Activated CD8-positive, alpha-beta T cell treated with anti-CD3 and anti-CD28 coated beads for 36 hours (primary cell): ENCODE data around the gene PCGF5. TPM values are rescaled to one million over a fixed set of nuclear protein-coding genes. Genes with fewer than 3 reads are reported as not detected.

ENCODE experiments used
- ATAC-seq: fragments of 200-7000 bp; cut with Tn5 transposase; one replicate; pipeline ENCODE4 v1.10.0; 2021; ENCODE audit warnings: mild to moderate bottlenecking, moderate library complexity
- CTCF ChIA-PET: fragments of 350-600 bp; sonication (Branson Sonifier 250); formaldehyde crosslinking; loops from one replicate; lab custom pipeline; 2021; ENCODE audit warnings: antibody characterized with exemption; lab: Charles Lee
- POLR2A ChIA-PET: fragments of 350-600 bp; sonication (Branson Sonifier 250); formaldehyde crosslinking; loops from one replicate; lab custom pipeline; 2021; ENCODE audit warnings: antibody characterized with exemption; lab: Charles Lee
- DNase-seq: peaks from one replicate; pipeline ENCODE4 v3.0.0-alpha.2; 2020
- H3K27ac Mint-ChIP-seq: one replicate; pipeline ENCODE4 v1.8.0; 2021; ENCODE audit warnings: mild to moderate bottlenecking, mixed read lengths
- H3K27me3 Mint-ChIP-seq: one replicate; pipeline ENCODE4 v1.8.0; 2021; ENCODE audit warnings: mixed read lengths
- H3K36me3 Mint-ChIP-seq: one replicate; pipeline ENCODE4 v1.8.0; 2021; ENCODE audit warnings: low read depth, mixed read lengths
- H3K4me1 Mint-ChIP-seq: one replicate; pipeline ENCODE4 v1.8.0; 2021; ENCODE audit warnings: low read depth, mixed read lengths
- H3K4me3 Mint-ChIP-seq: one replicate; pipeline ENCODE4 v1.8.0; 2021; ENCODE audit warnings: mild to moderate bottlenecking, moderate library complexity, mixed read lengths
- H3K9me3 Mint-ChIP-seq: one replicate; pipeline ENCODE4 v1.8.0; 2021; ENCODE audit warnings: mixed read lengths
- CTCF ChIP-seq: fragments of 200-600 bp; IDR thresholded peaks from one replicate; pipeline ENCODE4 v1.8.0; 2022; ENCODE audit warnings: antibody characterized with exemption, mild to moderate bottlenecking
- intact Hi-C: fragments of 100-400 bp; cut with micrococcal nuclease; formaldehyde crosslinking; loops from one replicate; pipeline ENCODE4 v1.10.0; 2022
- total RNA-seq, 2 experiments: library from RNA; stranded (reverse); gene quantifications; one replicate each; pipeline ENCODE4 v1.2.3, GENCODE V29; 2021

The PCGF5 gene
- total RNA-seq, 2 experiments from 2014 or later = 34.8 to 36.9 TPM

- intact Hi-C loops = no loop called here
- Mint-ChIP-seq H3K9me3 (no peaks in the 10 kb centered on the region), H3K4me3 (peak overlapping the region; percentile 7), H3K27ac (peak overlapping the region; percentile 85), H3K36me3 (peaks cover 13% of the 10 kb centered on the region), H3K27me3 (no peaks in the 10 kb centered on the region), H3K4me1 (peaks cover 85% of the 10 kb centered on the region)
- ATAC-seq = peak; percentile 29
- no peak for TF ChIP-seq CTCF
- ChIA-PET POLR2A (interaction anchor here (1.0 to 2.0 kb wide), 2 partner anchors 13 to 36 kb away, joined by 4 to 9 read pairs; no protein-coding TSS in a partner anchor), CTCF (interaction anchor here (1.5 kb wide), 1 partner anchor 193 kb away, joined by 6 read pairs; no protein-coding TSS in a partner anchor)
- DNase-seq = peak; percentile 39
These were observed 21.7 kb upstream of the PCGF5 start for GRCh38 chr10:91198781-91199180.

- intact Hi-C loops = loop anchor here (5.0 kb wide), 1 partner anchor 38 kb away; no protein-coding TSS in a partner anchor
- Mint-ChIP-seq H3K4me1 (peaks cover 82% of the 10 kb centered on the region), H3K9me3 (no peaks in the 10 kb centered on the region), H3K27me3 (no peaks in the 10 kb centered on the region), H3K4me3 (peak overlapping the region; percentile 64), H3K27ac (peak overlapping the region; percentile 85), H3K36me3 (peaks cover 11% of the 10 kb centered on the region)
- TF ChIP-seq CTCF = no peak
- peak; percentile 8 for ATAC-seq
- CTCF ChIA-PET = interaction anchor here (1.2 to 2.4 kb wide), 8 partner anchors 20 to 194 kb away, joined by 3 to 12 read pairs (median 5); partner anchors contain the start of gene PCGF5
- DNase-seq = peak; percentile 36
- POLR2A ChIA-PET = interaction anchor here (0.8 to 2.4 kb wide), 5 partner anchors 14 to 37 kb away, joined by 3 to 11 read pairs (median 4); partner anchors contain the start of gene PCGF5
These were observed 19.9 kb upstream of the PCGF5 start for GRCh38 chr10:91200314-91201212.

- peak; percentile 77 for DNase-seq
- H3K36me3 Mint-ChIP-seq = peaks cover 11% of the 10 kb centered on the region
- no peak for TF ChIP-seq CTCF
- no peaks in the 10 kb centered on the region for H3K27me3 Mint-ChIP-seq
- peak overlapping the region; percentile 85 for H3K27ac Mint-ChIP-seq
- H3K4me3 Mint-ChIP-seq = peak overlapping the region; percentile 64
- peak; percentile 65 for ATAC-seq
- ChIA-PET POLR2A (interaction anchor here (0.8 to 2.4 kb wide), 4 partner anchors 13 to 38 kb away, joined by 3 to 11 read pairs (median 6); partner anchors contain the start of gene PCGF5), CTCF (interaction anchor here (1.0 to 2.4 kb wide), 9 partner anchors 19 to 195 kb away, joined by 3 to 12 read pairs (median 5); partner anchors contain the start of gene PCGF5)
- H3K4me1 Mint-ChIP-seq = peaks cover 80% of the 10 kb centered on the region
- intact Hi-C loops = loop anchor here (5.0 kb wide), 1 partner anchor 39 kb away; no protein-coding TSS in a partner anchor
- H3K9me3 Mint-ChIP-seq = no peaks in the 10 kb centered on the region
These were observed 19.1 kb upstream of the PCGF5 start for GRCh38 chr10:91201213-91201996.

- TF ChIP-seq CTCF = peak; percentile 15
- no peak for DNase-seq
- ChIA-PET POLR2A (interaction anchor here (1.0 kb wide), 1 partner anchor 43 kb away, joined by 3 read pairs; no protein-coding TSS in a partner anchor), CTCF (interaction anchor here (1.1 to 2.3 kb wide), 2 partner anchors 13 to 36 kb away, joined by 3 to 10 read pairs; partner anchors contain the start of gene PCGF5)
- H3K4me3 Mint-ChIP-seq = no peak overlapping the region
- no peaks in the 10 kb centered on the region for H3K27me3 Mint-ChIP-seq
- H3K9me3 Mint-ChIP-seq = no peaks in the 10 kb centered on the region
- peaks cover 73% of the 10 kb centered on the region for H3K4me1 Mint-ChIP-seq
- H3K36me3 Mint-ChIP-seq = no peaks in the 10 kb centered on the region
- intact Hi-C loops = no loop called here
- H3K27ac Mint-ChIP-seq = peak overlapping the region; percentile 4
- ATAC-seq = peak; percentile 65
These were observed 14.0 kb upstream of the PCGF5 start for GRCh38 chr10:91206427-91206826.
